ENCODE results near the gene PIK3R3. TPM values are rescaled to one million over a fixed set of nuclear protein-coding genes. Genes with fewer than 3 reads are reported as not detected.
A peak's percentile ranks its signal among the peaks of the same experiment; 100 is the strongest.
"Not testable (repeated sequence)": the region's sequence is repeated elsewhere in the genome, so short reads cannot be mapped to it uniquely, and the experiment has no call there.

Gene PIK3R3
- total and polyA plus RNA-seq, 12 donors: 15.4 to 54.5 (median 34.0) TPM

DNA sequence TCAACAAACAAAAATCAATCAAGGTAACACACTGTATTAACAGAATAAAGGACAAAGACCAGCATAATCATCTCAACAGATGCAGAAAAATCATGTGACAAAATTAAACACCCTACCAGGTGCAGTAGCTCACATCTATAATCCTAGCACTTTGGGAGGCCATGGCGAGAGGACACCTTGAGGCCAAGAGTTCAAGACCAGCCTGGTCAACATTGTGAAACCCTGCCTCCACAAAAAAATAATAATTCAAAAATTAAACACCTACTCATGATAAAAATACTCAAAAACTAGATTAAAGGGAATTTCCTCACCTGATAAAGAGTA lies 35.3 kb downstream of the PIK3R3 start:
- Histone ChIP-seq H3K27ac (no peak overlapping the region), H3K9me3 (peaks cover 0 to 10% (median 0%) of the 10 kb centered on the region in 11 donors), H3K27me3 (no peaks in the 10 kb centered on the region), H3K4me1 (peaks cover 0 to 13% (median 4%) of the 10 kb centered on the region in 9 donors), H3K36me3 (peaks cover 0 to 15% (median 0%) of the 10 kb centered on the region in 9 donors), H3K4me3 (no peak overlapping the region)
- TF ChIP-seq, protein P1, sequence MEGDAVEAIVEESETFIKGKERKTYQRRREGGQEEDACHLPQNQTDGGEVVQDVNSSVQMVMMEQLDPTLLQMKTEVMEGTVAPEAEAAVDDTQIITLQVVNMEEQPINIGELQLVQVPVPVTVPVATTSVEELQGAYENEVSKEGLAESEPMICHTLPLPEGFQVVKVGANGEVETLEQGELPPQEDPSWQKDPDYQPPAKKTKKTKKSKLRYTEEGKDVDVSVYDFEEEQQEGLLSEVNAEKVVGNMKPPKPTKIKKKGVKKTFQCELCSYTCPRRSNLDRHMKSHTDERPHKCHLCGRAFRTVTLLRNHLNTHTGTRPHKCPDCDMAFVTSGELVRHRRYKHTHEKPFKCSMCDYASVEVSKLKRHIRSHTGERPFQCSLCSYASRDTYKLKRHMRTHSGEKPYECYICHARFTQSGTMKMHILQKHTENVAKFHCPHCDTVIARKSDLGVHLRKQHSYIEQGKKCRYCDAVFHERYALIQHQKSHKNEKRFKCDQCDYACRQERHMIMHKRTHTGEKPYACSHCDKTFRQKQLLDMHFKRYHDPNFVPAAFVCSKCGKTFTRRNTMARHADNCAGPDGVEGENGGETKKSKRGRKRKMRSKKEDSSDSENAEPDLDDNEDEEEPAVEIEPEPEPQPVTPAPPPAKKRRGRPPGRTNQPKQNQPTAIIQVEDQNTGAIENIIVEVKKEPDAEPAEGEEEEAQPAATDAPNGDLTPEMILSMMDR (IDR thresholded peaks at IDR 0.05): no peak
- ATAC-seq (no peak), DNase-seq (no peak)
- intact Hi-C loops (cut with DNase I): no loop called here
- WGBS, 2 donors: 97 to 98% methylated on average over 1 of the region's 1 CpG

DNA sequence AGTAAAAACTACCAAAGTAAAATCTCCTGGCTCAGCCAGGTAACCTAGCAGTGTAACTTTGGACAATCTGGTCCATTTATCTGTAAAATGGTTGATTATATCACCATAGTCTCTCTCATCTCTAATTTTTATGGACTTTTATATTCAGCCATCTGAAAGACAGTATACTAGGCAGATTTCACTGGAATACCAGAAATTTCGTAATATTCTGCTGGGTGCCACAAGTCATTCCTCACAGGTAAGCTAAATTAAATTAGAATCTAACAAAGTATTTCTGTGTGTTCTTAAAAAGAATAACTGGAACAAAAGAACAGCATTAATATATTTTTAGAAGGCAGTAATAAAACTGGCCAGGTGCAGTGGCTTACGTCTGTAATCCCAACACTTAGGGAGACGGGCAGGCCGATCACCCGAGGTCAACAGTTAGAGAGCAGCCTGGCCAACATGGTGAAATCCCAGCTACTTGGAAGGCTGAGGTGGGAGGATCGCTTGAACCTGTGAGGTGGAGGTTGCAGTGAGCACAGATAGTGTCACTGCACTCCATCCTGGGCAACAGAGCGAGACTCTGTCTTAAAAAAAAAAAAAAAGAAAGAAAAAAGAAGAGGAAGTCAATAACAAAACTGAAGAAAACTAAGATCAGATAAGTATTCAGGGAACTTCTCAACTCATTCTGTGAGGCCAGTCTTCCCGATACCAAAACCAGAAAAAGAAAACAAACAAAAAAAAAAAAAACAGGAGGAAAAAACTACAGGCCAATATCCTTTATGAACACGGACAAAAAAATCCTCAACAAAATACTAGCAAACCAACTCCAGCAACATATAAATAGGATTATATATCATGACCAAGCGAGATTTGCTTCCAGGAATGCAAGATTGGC lies 35.9 kb downstream of the PIK3R3 start:
- no peak for DNase-seq
- Histone ChIP-seq H3K4me1 (peaks cover 0 to 13% (median 4%) of the 10 kb centered on the region in 9 donors), H3K27me3 (no peaks in the 10 kb centered on the region), H3K4me3 (no peak overlapping the region), H3K36me3 (peaks cover 0 to 15% (median 0%) of the 10 kb centered on the region in 9 donors), H3K27ac (no peak overlapping the region), H3K9me3 (peaks cover 0 to 10% (median 0%) of the 10 kb centered on the region in 11 donors)
- ATAC-seq: peak in 1 of 8 donors; percentile 17
- intact Hi-C loops (cut with DNase I): no loop called here
- TF ChIP-seq, protein P1 (IDR thresholded peaks at IDR 0.05): no peak
- WGBS, 2 donors: 73 to 74% methylated on average over 10 of the region's 10 CpGs

DNA sequence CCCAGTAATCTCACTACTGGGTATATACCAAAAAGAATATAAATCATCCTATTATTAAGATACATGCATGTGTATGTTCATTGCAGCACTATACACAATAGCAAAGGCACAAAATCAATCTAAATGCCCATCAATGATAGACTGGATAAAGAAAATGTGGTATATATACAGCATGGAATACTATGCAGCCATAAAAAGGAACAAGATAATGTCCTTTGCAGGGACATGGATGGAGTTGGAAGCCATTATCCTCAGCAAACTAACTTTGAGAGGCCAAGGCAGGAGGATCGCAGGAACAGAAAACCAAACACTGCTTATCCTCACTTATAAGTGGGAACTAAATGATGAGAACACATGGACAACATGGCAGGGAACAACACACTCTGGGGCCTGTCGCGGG lies 37.3 kb downstream of the PIK3R3 start:
- Histone ChIP-seq H3K36me3 (peaks cover 0 to 15% (median 0%) of the 10 kb centered on the region in 9 donors), H3K4me1 (peaks cover 0 to 13% (median 4%) of the 10 kb centered on the region in 9 donors), H3K9me3 (peaks cover 0 to 10% (median 0%) of the 10 kb centered on the region in 11 donors)
- ATAC-seq; H3K4me3 ChIP-seq; H3K27me3 ChIP-seq; H3K27ac ChIP-seq; DNase-seq; intact Hi-C loops (cut with DNase I): not testable (repeated sequence)
- WGBS, 2 donors: 98% methylated on average over 3 of the region's 3 CpGs

DNA sequence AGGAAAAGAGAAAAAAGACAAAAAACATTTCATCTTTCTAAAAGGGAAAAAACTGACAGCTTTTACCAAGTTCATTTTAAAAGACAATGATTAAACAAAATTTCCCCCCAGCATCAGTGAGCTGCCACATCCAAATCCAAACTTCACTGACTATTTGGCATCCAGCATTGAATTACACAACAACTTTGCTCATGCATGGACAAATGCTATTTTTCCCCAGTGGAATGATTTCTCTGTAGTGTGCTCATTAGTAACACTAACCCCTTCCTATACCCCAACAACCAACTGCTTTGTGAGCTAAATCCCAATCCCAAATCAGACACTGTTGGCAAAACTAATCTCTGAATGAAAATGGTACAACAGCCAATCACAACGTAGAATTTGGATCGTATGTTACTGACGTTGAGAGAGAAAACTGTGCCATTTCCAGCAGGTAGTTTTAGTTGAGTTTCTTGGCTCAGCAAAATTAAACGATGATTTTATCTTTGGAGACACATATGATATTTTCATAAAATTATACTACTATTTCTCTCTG lies 37.9 kb downstream of the PIK3R3 start:
- no peak overlapping the region for H3K4me3 ChIP-seq
- peaks cover 0 to 9% (median 0%) of the 10 kb centered on the region in 11 donors for H3K9me3 ChIP-seq
- H3K36me3 ChIP-seq: peaks cover 0 to 13% (median 0%) of the 10 kb centered on the region in 9 donors
- H3K27ac ChIP-seq: no peak overlapping the region
- peaks cover 0 to 13% (median 4%) of the 10 kb centered on the region in 9 donors for H3K4me1 ChIP-seq
- H3K27me3 ChIP-seq: no peaks in the 10 kb centered on the region
- TF ChIP-seq, protein P1 (IDR thresholded peaks at IDR 0.05): no peak
- WGBS, 2 donors: 71 to 79% methylated on average over 4 of the region's 4 CpGs
- DNase-seq (no peak), ATAC-seq (no peak)
- intact Hi-C loops (cut with DNase I): loop anchor here in 2 of 10 donors (5.0 kb wide), 2 partner anchors 33 to 83 kb away; partner anchors contain the start of genes P3R3URF (in 1 of the 2) and TSPAN1 (in 1 of the 2)

DNA sequence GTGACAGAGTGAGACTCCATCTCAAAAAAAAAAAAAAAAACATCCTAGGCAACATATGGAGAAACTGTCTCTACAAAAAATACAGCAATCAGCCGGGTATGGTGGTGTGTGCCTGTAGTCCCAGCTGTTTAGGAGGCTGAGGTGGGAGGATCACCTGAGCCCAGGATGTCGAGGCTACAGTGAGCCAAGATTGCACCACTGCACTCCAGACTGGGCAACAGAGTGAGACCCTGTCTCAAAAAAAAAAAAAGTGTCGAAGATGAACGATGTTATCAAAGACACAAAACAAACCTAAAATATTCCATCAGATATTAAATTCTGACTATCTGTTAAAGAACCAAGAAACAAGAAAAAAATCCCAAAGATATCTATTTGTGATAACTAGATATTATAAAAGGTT lies 38.6 kb downstream of the PIK3R3 start:
- not testable (repeated sequence) for DNase-seq, H3K9me3 ChIP-seq, H3K4me3 ChIP-seq, ATAC-seq, H3K27me3 ChIP-seq, H3K27ac ChIP-seq, H3K36me3 ChIP-seq
- peaks cover 0 to 15% (median 5%) of the 10 kb centered on the region in 9 donors for H3K4me1 ChIP-seq
- 96% methylated on average over 4 of the region's 4 CpGs for WGBS, 2 donors
- intact Hi-C loops (cut with DNase I): loop anchor here in 2 of 10 donors (5.0 kb wide), 2 partner anchors 33 to 83 kb away; partner anchors contain the start of genes P3R3URF (in 1 of the 2) and TSPAN1 (in 1 of the 2)

Measured in heart right ventricle (tissue), 16 donors.